IPS-NIHi11 (cell line): Measurements from ENCODE around the gene SARDH.
"Not testable (repeated sequence)": the region's sequence is repeated elsewhere in the genome, so short reads cannot be mapped to it uniquely, and the experiment has no call there.

Experiments used
- DNase-seq: peaks from one replicate; pipeline ENCODE4 v3.0.0; 2012; ENCODE audit warnings: mixed read lengths, low spot score

SARDH gene

GRCh38 chr9:133775951-133776905, 38.1 kb upstream of the SARDH start:
- no peak for DNase-seq

- DNase-seq: no peak
Observed at GRCh38 chr9:133775291-133775690, 37.1 kb upstream of the SARDH start.

GRCh38 chr9:133774799-133775198, 36.6 kb upstream of the SARDH start:
- no peak for DNase-seq

GRCh38 chr9:133773889-133774655, 35.9 kb upstream of the SARDH start:
- no peak for DNase-seq

GRCh38 chr9:133772581-133772980, 34.4 kb upstream of the SARDH start:
- DNase-seq: no peak

- DNase-seq: no peak
Observed at GRCh38 chr9:133771486-133772482, 33.6 kb upstream of the SARDH start.

- DNase-seq: no peak
Observed at GRCh38 chr9:133770076-133770777, 32.1 kb upstream of the SARDH start.

GRCh38 chr9:133769511-133770075, 31.4 kb upstream of the SARDH start:
- no peak for DNase-seq

GRCh38 chr9:133768859-133769510, 30.8 kb upstream of the SARDH start:
- DNase-seq: peak; percentile 79

- DNase-seq: no peak
Observed at GRCh38 chr9:133768371-133768858, 30.3 kb upstream of the SARDH start.

GRCh38 chr9:133767625-133768024, 29.5 kb upstream of the SARDH start:
- DNase-seq: no peak

GRCh38 chr9:133767008-133767407, 28.9 kb upstream of the SARDH start:
- DNase-seq: no peak

GRCh38 chr9:133766234-133766633, 28.1 kb upstream of the SARDH start:
- not testable (repeated sequence) for DNase-seq

GRCh38 chr9:133763272-133764183, 25.4 kb upstream of the SARDH start:
- no peak for DNase-seq

GRCh38 chr9:133762488-133763271, 24.5 kb upstream of the SARDH start:
- no peak for DNase-seq

GRCh38 chr9:133761641-133762248, 23.6 kb upstream of the SARDH start:
- DNase-seq: no peak

GRCh38 chr9:133760713-133761290, 22.6 kb upstream of the SARDH start:
- DNase-seq: no peak
